Naive thymus-derived CD4-positive, alpha-beta T cell (primary cell): ENCODE results near the gene MAPKAPK2. TPM values are rescaled to one million over a fixed set of nuclear protein-coding genes. Genes with fewer than 3 reads are reported as not detected.

ENCODE experiments used
- ATAC-seq: fragments of 150-1000 bp; cut with Tn5 transposase; 2 replicates; pipeline ENCODE4 v1.10.0; 2021; ENCODE audit warnings: mild to moderate bottlenecking, moderate library complexity
- CTCF ChIA-PET: fragments of 350-600 bp; sonication (Branson Sonifier 250); formaldehyde crosslinking; loops from one replicate; lab custom pipeline; 2021; ENCODE audit warnings: antibody characterized with exemption; lab: Charles Lee
- POLR2A ChIA-PET: fragments of 350-600 bp; sonication (Branson Sonifier 250); formaldehyde crosslinking; loops from one replicate; lab custom pipeline; 2021; ENCODE audit warnings: antibody characterized with exemption, inconsistent platforms; lab: Charles Lee
- DNase-seq, 9 donors: peaks; one replicate each; pipeline versions ENCODE4 v3.0.0 to v3.0.0-alpha.2; 2020 to 2022; ENCODE audit warnings: mixed read lengths in 1 of 9
- H3K27ac ChIP-seq: one replicate; pipeline ENCODE4 v1.7.0; 2013; ENCODE audit warnings: mild to moderate bottlenecking, low read depth, low read length, moderate library complexity
- H3K27me3 ChIP-seq, 2 donors: one replicate each; pipeline ENCODE4 v1.7.0; 2013; ENCODE audit warnings: low read length in 2 of 2, mild to moderate bottlenecking in 2 of 2, moderate library complexity in 2 of 2; ENCODE audit not compliant: control insufficient read depth in 2 of 2, insufficient read depth in 2 of 2
- H3K36me3 ChIP-seq, 3 experiments: 1 replicate in 2 of 3; 2 replicates in 1 of 3; pipeline ENCODE4 v1.7.0; 2013; ENCODE audit warnings: low read length in 3 of 3, mild to moderate bottlenecking in 3 of 3, moderate library complexity in 1 of 3; ENCODE audit not compliant: insufficient read depth in 3 of 3, control insufficient read depth in 2 of 3
- H3K4me1 ChIP-seq, 2 donors: one replicate each; pipeline ENCODE4 v1.7.0; 2013; ENCODE audit warnings: low read length in 2 of 2, mild to moderate bottlenecking in 2 of 2, moderate library complexity in 1 of 2; ENCODE audit not compliant: control insufficient read depth in 2 of 2, insufficient read depth in 2 of 2
- H3K4me3 ChIP-seq: 2 replicates; pipeline ENCODE4 v1.7.0; 2013; ENCODE audit warnings: mild to moderate bottlenecking, low read length
- H3K9me3 ChIP-seq, 3 experiments: 1 replicate in 2 of 3; 2 replicates in 1 of 3; pipeline ENCODE4 v1.7.0; 2013; ENCODE audit warnings: low read length in 3 of 3; ENCODE audit not compliant: control insufficient read depth in 2 of 3
- H3K27ac Mint-ChIP-seq, 9 donors: one replicate each; pipeline ENCODE4 v1.8.0; 2020 to 2022; ENCODE audit warnings: mixed read lengths in 9 of 9, mild to moderate bottlenecking in 8 of 9, moderate library complexity in 5 of 9, inconsistent platforms in 2 of 9
- H3K27me3 Mint-ChIP-seq, 5 donors: one replicate each; pipeline ENCODE4 v1.8.0; 2021 to 2022; ENCODE audit warnings: mixed read lengths in 5 of 5, mild to moderate bottlenecking in 1 of 5
- H3K36me3 Mint-ChIP-seq, 5 donors: one replicate each; pipeline ENCODE4 v1.8.0; 2020 to 2022; ENCODE audit warnings: mixed read lengths in 5 of 5, mild to moderate bottlenecking in 3 of 5, inconsistent platforms in 1 of 5
- H3K4me1 Mint-ChIP-seq, 7 donors: one replicate each; pipeline ENCODE4 v1.8.0; 2020 to 2022; ENCODE audit warnings: mixed read lengths in 7 of 7, mild to moderate bottlenecking in 3 of 7, inconsistent platforms in 1 of 7
- H3K4me3 Mint-ChIP-seq, 10 donors: one replicate each; pipeline ENCODE4 v1.8.0; 2020 to 2022; ENCODE audit warnings: mild to moderate bottlenecking in 10 of 10, mixed read lengths in 10 of 10, moderate library complexity in 6 of 10, inconsistent platforms in 2 of 10
- H3K9me3 Mint-ChIP-seq, 11 donors: one replicate each; pipeline ENCODE4 v1.8.0; 2020 to 2022; ENCODE audit warnings: mixed read lengths in 11 of 11, mild to moderate bottlenecking in 4 of 11, inconsistent platforms in 1 of 11, moderate library complexity in 1 of 11
- intact Hi-C, 2 donors: fragments of 100-400 bp; cut with micrococcal nuclease; formaldehyde crosslinking; loops; one replicate each; pipeline ENCODE4 v1.15.1; 2023
- polyA plus RNA-seq, 2 donors: library from polyadenylated mRNA; unstranded; fragments of 300-500 nt; fragmentation: Illumina TruSeq; gene quantifications; one replicate each; pipeline ENCODE4 v1.2.3, GENCODE V29; 2021
- total RNA-seq, 6 experiments: library from RNA in 5 of 6; stranded (reverse) in 5 of 6; gene quantifications; 1 replicate in 5 of 6; 2 replicates in 1 of 6; pipeline ENCODE4 v1.2.3 and lab custom pipeline; 2021 to 2026

The MAPKAPK2 gene
- total and polyA plus RNA-seq, 7 experiments from 2014 or later: 1.4 to 123 (median 53.2) TPM

GRCh38 chr1:206699626-206700025 is 14.9 kb downstream of the MAPKAPK2 start:
- no peak overlapping the region for H3K4me3 ChIP-seq
- H3K4me1 Mint-ChIP-seq: peaks cover 71 to 94% (median 89%) of the 10 kb centered on the region in 7 donors
- ChIA-PET CTCF (no interaction called here), POLR2A (interaction anchor here (1.5 kb wide), 1 partner anchor 12 kb away, joined by 4 read pairs; no protein-coding TSS in a partner anchor)
- H3K27me3 ChIP-seq: no peaks in the 10 kb centered on the region
- peaks cover 0 to 21% (median 0%) of the 10 kb centered on the region in 3 experiments for H3K36me3 ChIP-seq
- peak overlapping the region in 3 of 10 donors; percentile 0 to 46 (median 20) for H3K4me3 Mint-ChIP-seq
- no peaks in the 10 kb centered on the region for H3K9me3 ChIP-seq
- no peak for ATAC-seq
- peaks cover 0 to 2% (median 0%) of the 10 kb centered on the region in 11 donors for H3K9me3 Mint-ChIP-seq
- H3K27ac ChIP-seq: no peak overlapping the region
- H3K27me3 Mint-ChIP-seq: no peaks in the 10 kb centered on the region
- H3K4me1 ChIP-seq: peaks cover 20 to 24% of the 10 kb centered on the region in 2 donors
- H3K36me3 Mint-ChIP-seq: peaks cover 12 to 33% (median 20%) of the 10 kb centered on the region in 5 donors
- DNase-seq: no peak
- intact Hi-C loops: no loop called here
- peak overlapping the region; percentile 6 to 66 (median 42) for H3K27ac Mint-ChIP-seq

- Histone ChIP-seq H3K4me1 (peaks cover 30 to 33% of the 10 kb centered on the region in 2 donors), H3K27me3 (no peaks in the 10 kb centered on the region), H3K4me3 (no peak overlapping the region), H3K36me3 (peaks cover 0 to 21% (median 0%) of the 10 kb centered on the region in 3 experiments), H3K27ac (no peak overlapping the region), H3K9me3 (no peaks in the 10 kb centered on the region)
- Mint-ChIP-seq H3K36me3 (peaks cover 10 to 25% (median 19%) of the 10 kb centered on the region in 5 donors), H3K27ac (peak overlapping the region in 8 of 9 donors; percentile 12 to 80 (median 62)), H3K4me1 (peaks cover 75 to 94% (median 91%) of the 10 kb centered on the region in 7 donors), H3K4me3 (no peak overlapping the region), H3K9me3 (no peaks in the 10 kb centered on the region), H3K27me3 (no peaks in the 10 kb centered on the region)
- ChIA-PET POLR2A (interaction anchor here (1.5 kb wide), 1 partner anchor 11 kb away, joined by 4 read pairs; no protein-coding TSS in a partner anchor), CTCF (interaction anchor here (1.5 kb wide), 1 partner anchor 12 kb away, joined by 4 read pairs; no protein-coding TSS in a partner anchor)
- intact Hi-C loops: no loop called here
- DNase-seq (no peak), ATAC-seq (no peak)
Observed at GRCh38 chr1:206700445-206701036, 15.8 kb downstream of the MAPKAPK2 start.

GRCh38 chr1:206702260-206702659 is 17.6 kb downstream of the MAPKAPK2 start:
- no peak overlapping the region for H3K4me3 Mint-ChIP-seq
- Histone ChIP-seq H3K4me1 (peaks cover 45 to 47% of the 10 kb centered on the region in 2 donors), H3K27ac (no peak overlapping the region), H3K9me3 (no peaks in the 10 kb centered on the region), H3K36me3 (peaks cover 0 to 6% (median 0%) of the 10 kb centered on the region in 3 experiments), H3K27me3 (no peaks in the 10 kb centered on the region), H3K4me3 (no peak overlapping the region)
- POLR2A ChIA-PET: interaction anchor here (0.5 to 2.4 kb wide), 4 partner anchors 10 to 295 kb away, joined by 3 to 7 read pairs (median 3); no protein-coding TSS in a partner anchor
- CTCF ChIA-PET: interaction anchor here (1.4 to 1.8 kb wide), 2 partner anchors 23 to 38 kb away, joined by 3 to 6 read pairs; no protein-coding TSS in a partner anchor
- peak overlapping the region in 8 of 9 donors; percentile 0 to 89 (median 45) for H3K27ac Mint-ChIP-seq
- H3K4me1 Mint-ChIP-seq: peaks cover 69 to 94% (median 90%) of the 10 kb centered on the region in 7 donors
- no peaks in the 10 kb centered on the region for H3K9me3 Mint-ChIP-seq
- intact Hi-C loops: loop anchor here in 1 of 2 donors (2.0 kb wide), 2 partner anchors 15 to 23 kb away; no protein-coding TSS in a partner anchor
- DNase-seq (no peak), ATAC-seq (no peak)
- H3K27me3 Mint-ChIP-seq: no peaks in the 10 kb centered on the region
- peaks cover 0 to 9% (median 7%) of the 10 kb centered on the region in 5 donors for H3K36me3 Mint-ChIP-seq

- ChIA-PET CTCF (interaction anchor here (1.4 to 1.8 kb wide), 2 partner anchors 23 to 38 kb away, joined by 3 to 6 read pairs; no protein-coding TSS in a partner anchor), POLR2A (interaction anchor here (0.5 to 2.4 kb wide), 5 partner anchors 10 to 294 kb away, joined by 3 to 7 read pairs (median 3); no protein-coding TSS in a partner anchor)
- Mint-ChIP-seq H3K4me3 (peak overlapping the region in 6 of 10 donors; percentile 43 to 82 (median 66)), H3K9me3 (no peaks in the 10 kb centered on the region), H3K27ac (peak overlapping the region; percentile 15 to 89 (median 73)), H3K27me3 (no peaks in the 10 kb centered on the region), H3K36me3 (peaks cover 0 to 4% (median 3%) of the 10 kb centered on the region in 5 donors), H3K4me1 (peaks cover 69 to 94% (median 90%) of the 10 kb centered on the region in 7 donors)
- Histone ChIP-seq H3K36me3 (peaks cover 0 to 4% (median 0%) of the 10 kb centered on the region in 3 experiments), H3K4me3 (no peak overlapping the region), H3K27me3 (no peaks in the 10 kb centered on the region), H3K9me3 (no peaks in the 10 kb centered on the region), H3K27ac (peak overlapping the region; percentile 47), H3K4me1 (peaks cover 50% of the 10 kb centered on the region in 2 donors)
- intact Hi-C loops: loop anchor here (1.0 to 2.0 kb wide), 3 partner anchors 14 to 22 kb away; no protein-coding TSS in a partner anchor
- DNase-seq (no peak), ATAC-seq (no peak)
Observed at GRCh38 chr1:206702803-206703202, 18.1 kb downstream of the MAPKAPK2 start.

GRCh38 chr1:206703661-206704060 is 19.0 kb downstream of the MAPKAPK2 start:
- Histone ChIP-seq H3K36me3 (no peaks in the 10 kb centered on the region), H3K27me3 (no peaks in the 10 kb centered on the region), H3K4me1 (peaks cover 55 to 56% of the 10 kb centered on the region in 2 donors), H3K4me3 (no peak overlapping the region), H3K27ac (peak overlapping the region; percentile 47), H3K9me3 (no peaks in the 10 kb centered on the region)
- H3K36me3 Mint-ChIP-seq: peaks cover 0 to 4% (median 0%) of the 10 kb centered on the region in 5 donors
- intact Hi-C loops: loop anchor here (1.0 to 2.0 kb wide), 4 partner anchors 13 to 21 kb away; no protein-coding TSS in a partner anchor
- H3K27me3 Mint-ChIP-seq: no peaks in the 10 kb centered on the region
- POLR2A ChIA-PET: interaction anchor here (0.8 to 2.4 kb wide), 5 partner anchors 9 to 196 kb away, joined by 3 to 9 read pairs (median 4); no protein-coding TSS in a partner anchor
- H3K4me1 Mint-ChIP-seq: peaks cover 78 to 94% (median 92%) of the 10 kb centered on the region in 7 donors
- peak overlapping the region; percentile 25 to 82 (median 64) for H3K4me3 Mint-ChIP-seq
- peak; percentile 89 for ATAC-seq
- no peaks in the 10 kb centered on the region for H3K9me3 Mint-ChIP-seq
- DNase-seq: peak in 8 of 9 donors; percentile 32 to 84 (median 58)
- H3K27ac Mint-ChIP-seq: peak overlapping the region; percentile 15 to 89 (median 77)
- CTCF ChIA-PET: interaction anchor here (0.6 to 1.8 kb wide), 3 partner anchors 22 to 36 kb away, joined by 3 to 6 read pairs (median 4); no protein-coding TSS in a partner anchor

- CTCF ChIA-PET: interaction anchor here (0.6 to 1.1 kb wide), 2 partner anchors 28 to 37 kb away, joined by 3 to 4 read pairs; no protein-coding TSS in a partner anchor
- DNase-seq (no peak), ATAC-seq (peak; percentile 18)
- Histone ChIP-seq H3K27ac (peak overlapping the region; percentile 47), H3K36me3 (no peaks in the 10 kb centered on the region), H3K9me3 (no peaks in the 10 kb centered on the region), H3K27me3 (no peaks in the 10 kb centered on the region), H3K4me1 (peaks cover 55 to 58% of the 10 kb centered on the region in 2 donors), H3K4me3 (no peak overlapping the region)
- peaks cover 78 to 94% (median 92%) of the 10 kb centered on the region in 7 donors for H3K4me1 Mint-ChIP-seq
- no peaks in the 10 kb centered on the region for H3K27me3 Mint-ChIP-seq
- H3K4me3 Mint-ChIP-seq: peak overlapping the region; percentile 25 to 82 (median 64)
- POLR2A ChIA-PET: interaction anchor here (1.6 to 2.4 kb wide), 3 partner anchors 8 to 196 kb away, joined by 4 to 9 read pairs (median 7); no protein-coding TSS in a partner anchor
- H3K9me3 Mint-ChIP-seq: no peaks in the 10 kb centered on the region
- peaks cover 0 to 3% (median 0%) of the 10 kb centered on the region in 5 donors for H3K36me3 Mint-ChIP-seq
- H3K27ac Mint-ChIP-seq: peak overlapping the region; percentile 15 to 89 (median 77)
- intact Hi-C loops: loop anchor here (1.0 kb wide), 1 partner anchor 18 kb away; no protein-coding TSS in a partner anchor
Observed at GRCh38 chr1:206704226-206704625, 19.5 kb downstream of the MAPKAPK2 start.
